NCI-H2227 (cell line): ENCODE measurements around the gene TMEM59.
"Not testable (repeated sequence)": the region's sequence is repeated elsewhere in the genome, so short reads cannot be mapped to it uniquely, and the experiment has no call there.

Source experiments
- DNase-seq: peaks from one replicate; lab custom pipeline; 2025; ENCODE audit not compliant: unreplicated experiment; lab: John Stamatoyannopoulos, UW

Gene TMEM59

DNA sequence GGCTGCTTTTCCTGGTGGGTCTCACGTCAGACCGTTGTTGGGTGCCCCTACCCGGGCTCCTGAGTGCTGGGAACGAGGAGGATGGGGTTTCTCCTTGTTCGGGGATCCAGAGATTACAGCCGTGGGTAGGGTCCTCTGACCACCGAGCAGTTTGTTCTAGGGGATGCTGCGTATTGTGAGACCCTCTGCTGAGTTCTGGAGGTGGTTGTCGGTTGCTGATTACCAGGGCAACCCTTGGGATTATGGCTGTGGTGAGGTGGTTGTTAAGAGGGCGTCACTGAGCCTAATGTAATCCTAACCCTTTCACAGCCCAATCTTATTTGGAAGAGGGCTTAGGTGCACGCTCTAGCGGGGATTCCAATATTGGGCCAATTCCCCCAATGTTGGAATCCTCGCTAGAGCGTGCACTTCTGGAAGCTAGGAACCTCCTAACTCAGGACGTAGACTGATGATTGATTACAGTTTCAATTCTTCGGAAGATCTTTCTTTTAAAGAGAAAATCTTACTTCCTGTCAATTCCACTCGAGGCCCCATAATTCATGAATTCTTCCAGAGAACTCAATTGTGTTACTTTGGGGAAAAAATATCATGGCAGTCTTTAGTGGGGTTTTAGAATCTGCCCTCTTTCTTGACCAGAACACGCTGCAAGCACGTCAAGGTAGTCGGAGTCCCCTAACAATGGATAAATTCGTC is 887 bp upstream of the TMEM59 start:
- DNase-seq = peak; percentile 67

GRCh38 chr1:54052431-54052933 is 522 bp downstream of the TMEM59 start:
- peak; percentile 53 for DNase-seq

GRCh38 chr1:54051933-54052430 is 1.0 kb downstream of the TMEM59 start:
- no peak for DNase-seq

DNA sequence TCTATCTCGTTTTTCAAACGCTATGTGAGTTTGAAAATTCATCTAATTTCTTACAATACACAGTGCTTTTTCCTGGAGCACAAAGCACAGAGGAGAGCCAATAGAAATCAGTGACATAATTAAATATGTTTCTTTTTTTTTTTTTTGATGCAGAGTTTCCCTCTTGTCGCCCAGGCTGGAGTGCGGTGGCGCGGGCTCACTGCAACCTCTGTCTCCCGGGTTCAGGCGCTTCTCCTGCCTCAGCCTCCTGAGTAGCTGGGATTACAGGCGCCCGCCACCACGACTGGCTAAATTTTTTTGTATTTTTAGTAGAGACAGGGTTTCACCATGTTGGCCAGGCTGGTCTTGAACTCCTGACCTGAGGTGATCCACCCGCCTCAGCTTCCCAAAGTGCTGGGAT is 2.6 kb downstream of the TMEM59 start:
- DNase-seq = not testable (repeated sequence)

- no peak for DNase-seq
These were observed 5.4 kb downstream of the TMEM59 start for GRCh38 chr1:54047384-54048305.

GRCh38 chr1:54046671-54047383 is 6.2 kb downstream of the TMEM59 start:
- DNase-seq = peak; percentile 66

DNA sequence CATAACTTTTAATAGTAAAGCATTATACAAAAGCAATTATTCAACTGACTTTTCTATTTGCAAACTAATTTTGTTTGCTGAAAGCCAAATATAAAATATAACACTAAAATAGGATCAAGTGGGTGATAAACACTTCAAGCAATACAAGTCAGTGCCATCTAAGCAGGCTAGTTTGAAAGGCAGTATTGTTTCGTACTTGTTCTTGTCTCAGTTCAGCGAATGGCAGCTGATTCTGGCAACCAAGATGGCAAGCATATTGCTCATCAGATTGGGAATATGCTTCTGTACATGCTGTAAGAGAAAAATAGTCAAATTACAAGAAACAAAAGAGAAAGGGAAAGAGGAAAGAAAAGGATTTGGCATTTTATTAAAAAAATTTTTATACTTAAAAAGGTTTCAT is 7.5 kb downstream of the TMEM59 start:
- DNase-seq = no peak

- DNase-seq = no peak
These were observed 11.2 kb downstream of the TMEM59 start for GRCh38 chr1:54041806-54042205.

GRCh38 chr1:54037476-54037875 is 15.5 kb downstream of the TMEM59 start:
- DNase-seq = peak; percentile 19

- peak; percentile 36 for DNase-seq
These were observed 24.4 kb downstream of the TMEM59 start for GRCh38 chr1:54028306-54029251.

DNA sequence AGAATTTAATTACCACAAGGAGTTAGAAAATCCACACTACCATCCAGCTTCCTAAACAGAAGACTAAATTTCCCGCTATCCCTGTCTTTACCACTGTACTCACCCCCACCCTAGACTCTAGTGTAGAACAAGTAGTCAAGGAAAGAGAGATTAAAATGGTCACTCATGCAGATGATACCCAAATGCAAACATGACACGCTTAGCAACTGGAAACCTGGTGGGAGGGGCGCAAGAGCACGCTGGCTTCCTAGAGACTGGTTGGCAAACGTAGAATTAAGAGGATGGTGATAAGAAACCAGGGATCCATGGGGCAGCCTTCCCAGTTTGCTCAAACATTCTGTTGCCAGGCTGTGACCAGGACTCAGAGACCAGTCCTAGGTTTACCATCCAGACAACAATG is 25.2 kb downstream of the TMEM59 start:
- DNase-seq = peak; percentile 30

DNA sequence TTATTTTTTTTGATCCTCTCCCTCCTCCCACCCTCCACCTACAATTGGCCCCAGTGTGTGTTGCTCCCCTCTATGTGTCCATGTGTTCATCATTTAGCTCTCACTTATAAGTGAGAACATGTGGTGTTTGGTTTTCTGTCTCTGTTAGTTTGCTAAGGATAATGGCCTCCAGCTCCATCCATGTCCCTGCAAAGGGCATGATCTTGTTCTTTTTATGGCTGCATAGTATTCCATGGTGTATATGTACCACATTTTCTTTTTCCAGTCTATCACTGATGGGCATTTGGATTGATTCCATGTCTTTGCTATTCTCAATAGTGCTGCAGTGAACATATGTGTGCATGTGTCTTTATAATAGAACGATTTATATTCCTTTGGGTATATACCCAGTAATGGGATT is 28.2 kb downstream of the TMEM59 start:
- DNase-seq = not testable (repeated sequence)

DNA sequence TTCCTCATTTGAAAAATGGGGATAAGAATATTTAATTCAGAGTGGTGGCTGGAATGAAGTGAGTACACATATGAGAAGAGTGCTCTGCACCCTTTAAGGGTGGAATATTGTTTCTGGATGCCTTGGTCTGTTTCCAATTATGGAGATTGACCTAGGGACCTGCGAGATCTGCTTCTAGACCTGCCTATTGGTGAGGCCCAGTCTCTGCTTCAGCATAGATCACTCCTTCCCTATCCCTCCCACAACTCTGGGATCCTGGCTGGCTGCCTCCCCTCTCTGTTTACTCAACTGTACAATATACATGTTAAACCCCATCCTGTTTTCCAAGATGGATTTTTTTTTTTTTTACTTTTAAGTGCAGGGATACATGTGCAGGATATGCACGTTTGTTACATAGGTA is 28.6 kb downstream of the TMEM59 start:
- DNase-seq = no peak

DNA sequence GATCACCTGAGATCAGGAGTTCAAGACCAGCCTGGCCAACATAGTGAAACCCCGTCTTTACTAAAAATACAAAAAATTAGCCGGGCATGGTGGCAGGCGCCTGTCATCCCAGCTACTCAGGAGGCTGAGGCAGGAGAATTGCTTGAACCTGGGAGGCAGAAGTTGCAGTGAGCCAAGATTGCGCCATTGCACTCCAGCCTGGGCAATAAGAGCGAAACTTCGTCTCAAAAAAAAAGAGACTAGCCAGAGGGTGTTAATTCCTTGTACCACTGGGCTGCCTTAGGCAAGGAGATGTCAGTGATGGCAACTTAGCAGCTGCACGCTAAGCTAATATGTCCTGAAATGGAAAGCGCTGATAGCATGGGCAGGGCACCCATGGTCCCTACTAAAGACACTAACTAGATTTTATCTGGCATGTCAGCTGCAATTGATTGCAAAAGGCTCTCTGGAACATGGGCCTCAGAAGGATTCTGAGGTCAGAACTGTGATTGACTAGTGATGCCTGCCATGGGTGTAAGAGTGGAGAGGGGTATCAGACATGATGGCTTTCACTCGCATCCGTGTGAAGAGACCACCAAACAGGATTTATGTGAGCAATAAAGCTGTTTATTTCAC is 33.3 kb downstream of the TMEM59 start:
- not testable (repeated sequence) for DNase-seq

- DNase-seq = no peak
These were observed 34.4 kb downstream of the TMEM59 start for GRCh38 chr1:54018635-54019034.

DNA sequence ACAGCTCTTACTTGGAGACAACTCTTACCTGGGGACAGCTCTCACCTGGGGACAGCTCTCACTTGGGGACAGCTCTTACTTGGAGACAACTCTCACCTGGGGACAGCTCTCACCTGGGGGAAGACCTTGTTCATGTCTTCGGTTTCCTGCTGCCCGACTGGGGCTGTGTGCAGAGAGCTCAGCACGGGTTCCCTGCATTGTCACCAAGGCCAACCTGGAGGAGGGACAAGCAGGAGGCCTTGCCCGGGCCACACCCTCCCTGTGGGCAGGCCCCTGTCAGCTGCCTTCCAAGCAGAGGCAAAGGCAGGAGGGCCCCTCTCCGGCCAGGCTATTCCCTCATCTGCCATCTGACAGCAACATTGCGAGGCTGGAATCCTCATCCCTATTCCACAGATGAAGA is 35.0 kb downstream of the TMEM59 start, which contains the start of gene LDLRAD1:
TSS of gene LDLRAD1 (minus strand) at position 208 of the 400 bp plus-strand sequence. CDS start at position 134, 74 bp downstream.
- DNase-seq = no peak

DNA sequence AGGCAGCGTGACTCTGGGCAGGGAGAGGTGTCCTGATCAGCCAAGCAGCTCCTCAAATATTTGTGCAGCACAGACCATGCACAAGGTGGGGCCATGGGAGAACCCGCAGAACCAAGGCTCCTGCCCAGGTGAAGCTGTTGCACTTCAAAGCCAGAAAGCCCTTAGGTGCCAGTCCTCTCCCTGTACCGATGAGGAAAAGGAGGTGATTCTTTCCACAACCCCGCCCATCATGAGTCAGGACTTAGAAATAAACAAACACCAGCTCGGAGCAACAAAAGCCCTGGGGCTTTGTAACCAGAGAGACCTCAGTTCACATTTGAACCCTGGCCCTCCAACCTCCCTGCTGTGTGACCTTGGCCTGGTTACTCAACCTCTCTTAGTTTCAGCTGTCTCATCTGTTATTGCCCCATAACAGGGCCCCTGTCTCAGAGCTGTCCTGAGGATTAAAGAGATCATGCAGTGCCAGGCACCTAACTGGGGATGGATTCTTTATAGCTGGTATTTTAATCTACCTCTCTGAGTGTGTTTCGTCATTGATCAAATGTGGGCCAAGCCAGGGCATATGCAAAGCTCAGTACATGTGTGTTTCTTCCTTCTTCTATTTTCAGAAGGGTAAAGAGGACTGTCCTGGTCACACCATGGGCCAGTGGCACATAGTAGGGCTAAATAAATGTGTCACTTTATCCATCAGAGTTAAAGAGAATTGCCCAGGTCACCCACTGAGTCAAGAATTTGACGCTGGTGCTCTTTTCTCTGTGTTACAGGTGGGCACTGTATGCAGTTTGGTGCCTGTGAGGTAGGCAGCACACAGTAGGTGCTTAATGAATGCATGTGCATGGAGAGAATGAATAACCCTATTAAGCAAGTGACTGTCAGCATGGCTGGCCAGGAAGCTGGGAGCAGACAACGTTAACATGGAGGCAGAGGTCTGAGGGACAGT is 36.4 kb downstream of the TMEM59 start:
- no peak for DNase-seq

DNA sequence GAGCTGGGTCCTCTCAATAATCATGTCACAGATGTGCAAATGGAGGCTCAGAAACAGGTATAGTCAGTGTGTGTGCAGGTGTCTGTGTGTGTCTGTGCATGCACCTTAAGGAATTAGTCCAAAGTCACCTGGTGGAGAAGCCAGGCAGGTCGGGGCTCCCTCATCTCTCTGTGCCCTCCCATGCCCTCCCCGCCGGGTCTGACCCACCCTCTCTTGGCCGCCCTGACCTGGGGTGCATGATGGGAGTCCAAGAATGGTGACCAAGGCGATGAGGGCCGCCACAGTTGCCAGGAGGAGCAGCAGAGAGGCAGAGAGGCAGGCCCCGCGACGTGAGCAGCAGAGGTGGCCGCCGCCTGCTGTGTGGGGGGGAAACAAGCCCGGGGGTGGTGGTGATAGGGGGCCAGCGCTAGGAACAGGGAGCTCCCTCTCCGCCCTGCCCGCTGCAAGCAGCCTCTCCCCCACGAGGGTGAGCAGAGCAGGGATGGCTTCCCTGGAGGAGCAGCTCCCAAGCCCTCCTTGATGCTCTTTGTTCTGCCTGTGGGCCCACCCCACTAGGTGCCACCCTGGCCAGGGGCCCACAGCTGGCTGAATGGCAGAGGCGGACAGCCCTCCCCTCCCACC is 38.9 kb downstream of the TMEM59 start:
- no peak for DNase-seq
